Measurements from ENCODE around the gene CTNNA3. TPM values are rescaled to one million over a fixed set of nuclear protein-coding genes. Genes with fewer than 3 reads are reported as not detected.

The CTNNA3 gene
- total RNA-seq, 4 donors from 2014 or later = under 0.01 to 0.38 (median 0.27) TPM

DNA sequence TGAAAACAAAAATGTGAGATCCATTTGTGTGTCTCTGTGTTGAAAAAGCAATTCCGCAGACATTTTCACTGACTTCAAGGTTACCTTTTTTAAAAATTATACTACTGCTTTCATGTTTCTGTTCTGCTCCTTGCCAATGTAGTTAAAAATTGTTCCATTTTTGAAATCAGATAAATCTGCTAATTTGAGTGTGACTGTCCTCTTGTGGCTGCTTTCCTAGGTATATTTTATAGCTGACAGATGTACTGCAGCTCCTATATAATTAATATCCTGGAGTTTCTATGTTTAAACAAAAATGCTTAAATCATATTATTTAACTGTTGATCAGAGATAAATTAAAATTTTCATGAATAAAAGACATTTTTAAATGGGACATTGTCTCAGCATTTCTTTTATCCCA is 947.8 kb downstream of the CTNNA3 start:
- TF ChIP-seq, protein P1, sequence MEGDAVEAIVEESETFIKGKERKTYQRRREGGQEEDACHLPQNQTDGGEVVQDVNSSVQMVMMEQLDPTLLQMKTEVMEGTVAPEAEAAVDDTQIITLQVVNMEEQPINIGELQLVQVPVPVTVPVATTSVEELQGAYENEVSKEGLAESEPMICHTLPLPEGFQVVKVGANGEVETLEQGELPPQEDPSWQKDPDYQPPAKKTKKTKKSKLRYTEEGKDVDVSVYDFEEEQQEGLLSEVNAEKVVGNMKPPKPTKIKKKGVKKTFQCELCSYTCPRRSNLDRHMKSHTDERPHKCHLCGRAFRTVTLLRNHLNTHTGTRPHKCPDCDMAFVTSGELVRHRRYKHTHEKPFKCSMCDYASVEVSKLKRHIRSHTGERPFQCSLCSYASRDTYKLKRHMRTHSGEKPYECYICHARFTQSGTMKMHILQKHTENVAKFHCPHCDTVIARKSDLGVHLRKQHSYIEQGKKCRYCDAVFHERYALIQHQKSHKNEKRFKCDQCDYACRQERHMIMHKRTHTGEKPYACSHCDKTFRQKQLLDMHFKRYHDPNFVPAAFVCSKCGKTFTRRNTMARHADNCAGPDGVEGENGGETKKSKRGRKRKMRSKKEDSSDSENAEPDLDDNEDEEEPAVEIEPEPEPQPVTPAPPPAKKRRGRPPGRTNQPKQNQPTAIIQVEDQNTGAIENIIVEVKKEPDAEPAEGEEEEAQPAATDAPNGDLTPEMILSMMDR (IDR thresholded peaks at IDR 0.05; ENCODE audit: low read depth) = no peak

DNA sequence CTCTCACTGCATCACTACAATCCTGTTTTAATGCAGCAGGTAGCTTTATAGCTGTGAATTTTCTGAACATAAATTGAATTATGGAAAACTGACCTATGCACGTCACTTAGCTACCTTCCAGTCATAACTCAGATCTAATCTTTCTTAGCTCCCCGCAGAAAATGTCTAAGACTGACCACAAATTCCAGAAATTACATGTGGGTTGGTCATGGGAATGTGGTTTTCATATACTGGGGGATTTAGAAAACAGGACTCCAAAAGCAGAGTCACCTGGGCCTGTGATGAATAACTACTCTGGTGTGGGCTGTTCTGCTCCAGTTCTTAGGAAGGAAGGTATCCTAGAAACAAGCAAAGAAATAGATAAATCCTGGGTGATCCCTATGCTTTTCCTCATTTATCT is 948.5 kb downstream of the CTNNA3 start:
- TF ChIP-seq, protein P1 (IDR thresholded peaks at IDR 0.05; ENCODE audit: low read depth) = no peak

DNA sequence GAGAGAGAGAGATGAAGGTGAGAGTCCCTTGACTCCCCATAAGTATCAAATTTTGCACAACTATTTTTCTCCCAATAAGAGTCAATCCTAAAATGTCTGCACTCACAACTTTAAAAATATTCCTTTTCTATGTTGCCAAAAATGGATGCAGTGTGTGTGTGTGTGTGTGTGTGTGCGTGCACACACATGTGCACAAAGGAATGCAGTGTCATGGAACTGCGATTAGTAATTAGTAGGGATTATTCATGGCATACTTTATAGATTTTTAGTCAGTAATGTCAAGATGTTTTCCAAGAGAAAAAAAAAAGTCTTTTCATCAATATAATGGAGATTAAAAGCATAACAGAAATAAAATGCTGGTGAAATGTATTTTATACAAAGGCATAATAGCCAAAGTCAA is 949.3 kb downstream of the CTNNA3 start:
- TF ChIP-seq, protein P1 (IDR thresholded peaks at IDR 0.05; ENCODE audit: low read depth) = no peak

DNA sequence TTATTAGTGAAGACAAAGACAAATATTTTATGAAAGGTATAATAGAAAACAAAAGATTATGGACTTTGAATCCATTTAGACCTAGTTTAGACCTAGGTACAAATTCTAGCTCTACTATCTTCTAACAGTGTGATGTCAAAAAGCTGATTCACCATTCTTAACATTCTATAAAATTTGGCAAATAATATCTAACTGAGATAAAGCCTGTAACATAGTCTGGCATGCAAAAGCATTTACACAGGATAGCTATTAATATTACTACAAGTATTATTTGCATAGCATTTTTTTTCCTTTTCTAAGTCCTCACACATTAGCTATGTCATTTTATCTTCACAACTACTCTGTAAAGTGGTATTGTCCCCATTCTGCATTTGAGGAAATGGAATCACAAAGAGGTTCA is 949.7 kb downstream of the CTNNA3 start:
- TF ChIP-seq, protein P1 (IDR thresholded peaks at IDR 0.05; ENCODE audit: low read depth) = no peak

DNA sequence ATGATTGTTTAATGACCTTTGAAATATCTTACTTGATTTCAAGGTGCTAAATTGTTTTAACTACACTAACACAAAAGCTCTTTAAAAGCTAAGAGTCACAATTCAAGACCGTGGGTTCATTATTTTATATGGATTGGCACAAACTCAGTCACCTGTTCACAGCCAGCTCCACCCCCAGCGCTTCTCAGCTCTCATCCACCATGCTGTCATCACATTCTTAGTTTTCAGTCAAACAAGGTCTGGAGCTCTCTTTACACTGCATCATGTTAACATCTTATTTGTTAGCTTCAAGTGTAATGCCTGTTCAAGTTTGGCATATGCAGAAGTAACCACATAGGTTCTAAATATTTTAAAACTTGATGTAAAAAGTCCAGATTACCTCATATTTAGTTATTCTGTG is 951.1 kb downstream of the CTNNA3 start:
- TF ChIP-seq, protein P1 (IDR thresholded peaks at IDR 0.05; ENCODE audit: low read depth) = no peak

DNA sequence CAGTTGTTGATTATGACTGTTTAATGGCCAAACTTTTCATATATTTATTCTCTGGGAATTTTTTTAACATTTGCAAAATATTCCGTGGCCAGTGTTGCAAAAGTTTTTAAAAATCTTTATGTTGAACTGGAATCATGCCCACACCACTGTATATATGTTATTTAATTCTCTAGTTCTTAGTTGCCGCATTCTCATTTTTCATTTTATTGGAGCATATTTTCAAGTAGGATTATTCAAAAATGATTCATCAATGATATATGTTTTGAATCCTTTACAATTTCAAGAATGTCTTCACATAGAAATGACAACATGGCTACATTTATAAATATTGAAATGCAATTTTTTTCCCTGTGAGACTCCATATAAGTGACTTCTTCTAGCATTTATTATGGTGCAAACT is 958.8 kb downstream of the CTNNA3 start:
- TF ChIP-seq, protein P1 (IDR thresholded peaks at IDR 0.05; ENCODE audit: low read depth) = no peak

DNA sequence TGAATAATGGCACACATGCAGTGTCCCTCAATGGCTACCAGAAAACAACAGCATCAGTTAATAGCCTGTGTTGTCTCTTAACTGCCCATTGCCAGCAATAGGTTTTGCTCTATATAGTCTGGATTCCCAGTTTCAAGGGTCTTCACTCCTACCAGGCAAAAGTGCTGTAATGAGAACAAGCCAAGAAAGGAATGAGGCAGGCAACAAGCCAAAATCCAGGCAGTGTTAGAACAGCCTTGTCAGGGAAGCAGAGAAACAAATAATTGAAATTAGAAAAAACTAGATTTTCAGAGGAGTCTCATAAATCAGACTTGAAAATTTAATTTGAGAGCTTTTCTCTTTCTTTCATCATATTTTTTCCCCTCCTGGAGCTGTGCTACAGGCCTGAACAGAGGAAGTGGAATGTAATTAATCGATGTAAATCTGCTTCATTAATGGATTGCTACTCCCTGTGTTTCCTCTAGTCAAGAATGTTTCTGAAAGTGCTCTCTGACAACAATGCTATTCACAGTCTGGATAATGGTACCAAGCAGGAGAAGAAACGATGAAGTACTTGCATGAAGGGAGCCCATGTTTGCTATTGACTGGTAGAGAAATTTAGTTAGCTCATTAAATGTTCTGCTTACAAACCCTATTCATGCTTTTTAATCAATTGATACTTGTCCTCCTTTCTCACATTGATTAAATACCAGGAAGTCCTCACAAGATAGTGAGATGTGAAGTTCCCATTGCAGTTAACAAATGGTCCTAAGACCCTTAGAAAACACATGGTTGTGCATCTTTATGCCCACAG is 972.2 kb downstream of the CTNNA3 start:
- TF ChIP-seq, protein P1 (IDR thresholded peaks at IDR 0.05; ENCODE audit: low read depth) = no peak

Data from subcutaneous adipose tissue (tissue), 4 donors.